Central memory CD4-positive, alpha-beta T cell (primary cell): ENCODE data around the gene PSMA7.
A peak's percentile ranks its signal among the peaks of the same experiment; 100 is the strongest.

Experiments
- DNase-seq: peaks from one replicate; pipeline ENCODE4 v3.0.0; 2022
- total RNA-seq, 3 experiments: gene quantifications; one replicate each; lab custom pipeline; 2026; lab: John Stamatoyannopoulos, UW

PSMA7 gene
- 99.2 to 426 (median 165) reads per million in 3 experiments for total RNA-seq

DNA sequence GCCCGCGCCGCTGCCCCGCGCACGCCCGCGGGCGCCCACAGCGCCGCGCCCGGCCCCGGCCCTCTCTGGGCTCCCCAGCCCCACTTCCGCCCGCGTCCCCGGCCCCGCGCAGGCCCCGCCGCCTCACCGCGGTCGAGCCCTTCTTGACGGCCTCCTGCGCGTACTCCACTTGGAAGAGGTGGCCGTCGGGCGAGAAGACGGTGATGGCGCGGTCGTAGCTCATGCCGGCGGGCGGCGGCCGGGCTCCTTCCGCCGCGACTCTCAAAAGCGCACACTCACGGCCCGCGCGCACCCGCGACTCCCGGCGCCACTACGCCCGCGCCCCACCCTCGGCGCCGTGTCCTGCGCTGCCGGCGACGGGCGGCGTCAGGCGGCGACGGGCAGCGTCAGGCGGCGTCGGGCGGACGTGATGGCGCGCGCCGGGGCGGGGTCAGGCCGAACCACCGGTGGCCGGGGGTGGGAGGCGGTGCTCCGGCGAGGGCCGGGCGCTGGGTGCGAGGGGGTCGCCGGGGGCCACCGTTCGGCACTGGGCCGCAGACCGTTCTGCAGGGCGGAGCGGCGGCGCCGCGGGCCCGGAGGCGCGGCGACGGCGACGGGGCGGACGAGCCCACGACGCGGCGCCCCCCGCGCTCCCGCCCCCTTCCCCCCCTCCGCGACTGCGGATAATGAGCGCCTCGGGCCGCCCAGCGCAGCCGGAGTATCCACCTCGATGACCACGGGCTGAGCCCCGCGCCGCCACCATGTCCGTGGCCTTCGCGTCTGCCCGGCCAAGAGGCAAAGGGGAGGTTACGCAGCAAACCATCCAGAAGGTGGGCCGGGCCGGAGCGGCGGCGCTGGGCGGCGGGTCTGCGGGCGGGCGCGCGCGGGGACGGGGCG, at the start of gene PSMA7, which contains the start of gene SS18L1:
PSMA7 (minus strand) TSS at position 314 of the 876 bp plus-strand sequence; CDS start at position 223, 91 bp downstream.
SS18L1 (plus strand) TSS at position 689 of the 876 bp plus-strand sequence; CDS start at position 741, 52 bp downstream.
- peak; percentile 86 for DNase-seq

DNA sequence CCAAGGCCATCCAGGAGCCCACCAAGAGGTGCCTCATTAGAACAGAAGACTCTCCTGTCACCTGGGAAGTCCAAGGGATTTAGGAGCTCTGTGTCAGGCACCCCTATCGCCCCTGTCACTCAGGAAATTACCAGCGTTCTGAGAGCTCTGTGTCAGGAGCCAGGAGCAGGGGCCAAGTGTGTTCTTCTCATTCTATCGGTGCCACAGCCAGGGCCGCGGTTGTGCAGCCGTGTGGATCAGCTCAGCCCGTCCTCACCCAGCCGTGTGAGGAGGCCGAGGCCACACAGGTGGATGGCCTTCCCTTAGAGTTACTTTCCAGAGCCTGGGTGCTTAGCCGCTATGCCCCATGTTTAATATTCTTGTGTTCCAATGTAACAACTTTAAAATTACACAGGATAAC, 49.4 kb upstream of the PSMA7 start:
- no peak for DNase-seq

DNA sequence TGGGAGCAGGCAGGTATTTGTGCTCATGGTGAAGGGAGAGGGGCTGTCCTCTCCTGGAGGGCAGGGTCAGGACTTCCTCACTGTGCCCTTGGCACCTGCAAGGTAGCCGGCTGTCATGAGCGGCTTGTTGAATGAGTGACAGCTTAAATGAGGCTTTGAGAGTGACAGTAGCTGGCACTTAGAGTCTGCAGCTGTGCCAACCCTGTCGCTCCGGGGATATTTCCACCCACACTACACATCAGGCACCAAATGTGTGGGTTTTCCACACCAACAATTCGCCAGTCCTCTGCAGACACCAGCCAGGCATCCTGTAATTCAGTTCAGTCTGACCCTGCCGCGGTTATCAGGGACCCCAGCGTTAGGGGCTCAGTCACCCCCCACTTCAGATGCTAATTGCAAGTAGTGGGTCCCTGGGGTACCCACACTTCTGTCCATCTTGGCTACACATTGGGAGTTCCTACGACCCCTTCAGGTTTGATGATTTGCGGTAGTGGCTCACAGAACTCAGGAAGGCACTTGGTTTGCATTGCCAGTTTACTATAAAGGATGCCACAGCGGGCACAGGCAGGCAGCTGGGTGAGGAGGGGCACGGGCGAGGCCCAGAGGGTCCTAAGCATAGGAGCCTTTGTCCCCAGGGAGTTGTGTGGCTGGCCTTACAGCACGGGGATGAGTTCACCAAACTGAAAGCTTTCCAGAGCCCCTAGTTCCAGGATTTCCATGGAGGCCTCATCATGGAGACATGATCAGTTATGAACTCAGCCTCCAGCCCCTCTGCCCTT, 48.8 kb upstream of the PSMA7 start:
- DNase-seq: no peak

DNA sequence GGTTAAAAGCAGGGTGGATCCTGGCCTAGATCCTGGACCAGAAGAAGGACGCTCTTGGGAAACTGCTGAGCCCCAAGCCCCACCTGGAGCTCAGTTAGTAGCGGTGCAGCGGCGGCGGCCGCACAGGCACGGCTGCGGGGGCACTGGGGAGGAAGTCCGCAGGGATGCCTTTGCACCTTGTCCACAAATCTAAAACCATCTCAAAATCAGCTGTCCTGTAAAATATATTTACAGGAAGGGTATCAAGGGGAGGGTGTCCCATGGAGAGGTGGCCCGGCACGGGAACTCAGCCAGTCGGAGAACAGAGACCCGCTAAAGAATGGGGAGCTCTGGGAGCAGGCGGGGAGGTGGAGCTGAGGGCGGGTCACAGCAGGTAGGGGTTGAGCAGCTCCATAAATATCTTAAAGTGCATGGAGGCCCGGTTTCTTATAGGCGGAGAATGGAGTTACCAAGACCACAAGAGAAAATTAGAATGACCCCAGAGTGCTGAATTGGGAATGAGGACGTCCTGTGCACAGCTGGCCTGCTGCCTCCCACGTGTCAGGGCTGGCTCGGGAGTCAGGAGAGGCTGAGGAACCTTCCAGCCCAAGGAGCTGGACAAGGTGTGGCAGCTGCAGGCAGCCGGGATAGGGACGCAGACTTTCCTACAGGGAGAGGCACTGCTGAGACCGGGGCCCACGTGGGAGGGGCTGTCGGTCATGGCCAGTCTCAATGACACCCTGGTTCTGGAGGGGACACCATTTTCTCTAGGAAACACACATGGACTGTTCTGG, 47.6 kb upstream of the PSMA7 start:
- no peak for DNase-seq

DNA sequence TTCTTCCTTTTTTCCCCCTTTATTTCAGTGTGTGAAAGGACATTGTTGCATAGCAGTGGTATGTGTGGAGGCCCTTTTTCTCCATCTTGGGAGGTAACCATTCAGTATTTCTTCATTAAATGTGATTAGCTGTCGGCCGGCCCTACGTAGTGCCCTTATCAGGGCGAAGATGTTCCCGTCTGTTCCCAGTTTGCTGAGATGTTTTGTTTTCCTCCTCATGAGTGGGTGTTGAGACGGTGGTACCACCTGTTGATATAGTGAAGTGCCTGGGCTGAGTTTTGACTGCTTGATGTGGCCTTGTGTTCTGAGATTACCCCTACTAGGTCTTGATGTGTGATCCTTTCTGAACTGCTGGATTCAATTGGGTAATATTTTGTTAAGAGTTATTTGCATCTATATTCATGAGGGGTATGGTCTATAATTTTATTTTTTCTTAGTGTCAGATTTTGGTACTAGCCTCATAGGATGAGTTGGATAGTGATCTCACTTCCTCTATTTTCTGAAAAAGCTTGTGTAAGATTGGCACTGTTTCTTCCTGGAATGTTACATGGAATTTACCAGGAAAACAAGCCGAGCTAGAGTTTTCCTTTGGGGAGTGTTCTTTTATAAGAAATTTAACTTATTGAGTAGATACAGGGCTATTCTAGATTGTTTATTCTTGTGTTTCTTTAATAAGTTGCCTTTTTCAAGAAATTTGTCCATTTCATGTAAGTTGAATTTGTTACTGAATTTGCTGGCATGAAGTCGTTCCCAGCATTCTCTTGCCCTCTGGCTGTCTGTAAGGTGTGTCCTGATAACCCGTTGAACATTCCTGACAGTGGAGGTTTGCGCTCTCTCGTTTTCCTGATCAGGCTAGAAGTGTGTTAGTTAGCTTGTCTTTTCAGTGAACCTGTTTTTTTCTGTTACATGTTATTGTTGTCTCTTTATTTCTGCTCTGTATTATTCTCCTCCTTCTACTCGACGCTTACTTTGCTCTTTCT, 44.0 kb upstream of the PSMA7 start:
- DNase-seq: no peak

DNA sequence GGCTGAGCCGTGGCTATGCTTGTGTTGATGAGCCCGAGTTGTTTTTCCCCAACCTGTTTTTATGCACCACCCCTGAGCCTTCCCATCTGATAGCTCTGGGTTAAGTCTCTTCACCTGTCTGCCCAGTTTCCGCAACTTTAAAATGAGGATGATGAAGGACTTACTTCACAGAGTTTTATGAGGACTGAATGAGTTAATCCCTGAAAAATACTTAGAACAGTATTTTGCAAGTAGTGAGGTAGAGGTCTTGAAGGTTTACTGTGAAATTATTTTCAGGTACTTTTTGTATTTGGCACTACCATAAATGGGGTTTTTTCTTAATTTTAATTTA, 42.9 kb upstream of the PSMA7 start:
- no peak for DNase-seq

DNA sequence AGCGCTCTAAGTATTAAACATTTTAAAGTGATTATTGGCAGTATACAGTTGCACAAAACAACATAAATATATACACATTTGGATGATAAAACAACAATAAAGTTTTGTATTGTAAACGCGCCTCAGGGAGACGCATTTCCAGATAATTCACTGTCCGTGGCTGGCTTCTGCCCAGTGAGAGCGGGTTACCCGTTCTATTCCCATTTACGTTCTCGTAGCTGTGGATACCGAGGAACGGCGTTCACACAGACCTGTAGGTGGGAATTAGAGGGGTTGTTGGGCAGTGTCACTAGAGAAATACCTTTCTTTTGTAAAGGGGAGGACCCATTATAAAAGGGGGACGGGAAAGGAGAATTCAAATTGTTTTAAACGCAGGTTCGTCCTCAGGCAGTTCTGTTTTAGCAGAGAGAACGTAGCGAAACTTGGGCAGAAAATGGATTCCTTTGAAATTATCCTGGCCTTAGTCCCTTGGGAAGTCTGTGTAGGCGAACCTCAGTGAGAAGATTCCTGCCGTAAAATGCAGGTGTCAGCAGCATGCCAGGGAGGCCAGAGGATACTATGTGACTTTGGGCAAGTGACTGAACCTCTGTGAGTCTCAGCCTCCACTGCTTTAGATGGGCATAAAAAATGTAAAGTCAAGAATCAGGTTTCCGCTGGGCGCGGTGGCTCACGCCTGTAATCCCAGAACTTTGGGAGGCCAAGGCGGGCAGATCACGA, 40.4 kb upstream of the PSMA7 start:
- no peak for DNase-seq

DNA sequence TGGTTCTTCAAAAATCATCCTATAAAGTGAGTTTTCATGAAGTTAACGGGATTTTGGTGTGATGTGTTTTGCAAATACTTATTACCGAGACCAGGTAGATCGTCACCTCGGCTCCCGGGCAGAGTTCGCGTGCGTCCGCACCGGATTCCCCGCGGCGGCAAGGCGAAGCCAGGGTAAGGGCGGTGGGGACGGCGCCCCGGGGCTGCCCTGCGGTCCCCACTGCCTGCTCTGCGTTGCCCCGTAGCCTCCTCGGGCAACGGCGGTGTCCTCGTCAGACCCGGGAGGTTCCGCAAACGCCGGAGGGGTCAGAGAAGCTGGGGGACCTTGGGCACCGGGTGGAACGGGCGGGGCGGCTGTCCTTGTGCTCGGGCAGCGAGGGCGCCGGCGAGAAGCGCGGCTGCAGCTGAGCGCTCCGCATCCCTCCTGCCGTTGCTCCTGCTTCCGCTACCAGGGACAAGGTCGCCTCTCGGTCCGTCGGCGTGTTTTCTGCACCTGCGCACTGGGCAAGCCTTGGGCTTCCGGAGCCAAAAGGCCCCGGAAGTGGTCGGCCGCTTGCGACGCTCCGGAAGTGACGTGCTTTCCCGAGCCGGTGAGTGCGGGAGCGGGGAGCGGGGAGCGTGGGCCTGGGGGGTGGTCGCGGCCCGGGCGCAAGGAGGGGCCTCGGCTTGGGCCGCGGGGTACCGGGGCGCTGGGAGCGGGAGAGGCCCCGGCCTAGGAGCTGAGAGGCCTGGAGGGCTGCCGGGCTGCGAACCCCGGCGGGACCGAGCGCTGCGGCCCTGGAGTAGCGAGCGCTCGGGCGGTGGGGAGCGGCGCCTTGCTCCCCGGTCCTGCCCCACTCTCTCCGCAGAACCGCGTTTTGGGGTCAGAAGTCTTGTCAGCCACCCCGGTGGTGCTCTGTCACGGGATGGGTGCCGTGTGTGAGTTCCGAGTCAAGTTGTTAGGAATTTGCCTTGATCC, 39.6 kb upstream of the PSMA7 start, which contains the start of gene MTG2:
MTG2 (plus strand) TSS at position 560 of the 957 bp plus-strand sequence. CDS start 10,393 bp downstream, outside the sequence.
- DNase-seq: peak; percentile 92

DNA sequence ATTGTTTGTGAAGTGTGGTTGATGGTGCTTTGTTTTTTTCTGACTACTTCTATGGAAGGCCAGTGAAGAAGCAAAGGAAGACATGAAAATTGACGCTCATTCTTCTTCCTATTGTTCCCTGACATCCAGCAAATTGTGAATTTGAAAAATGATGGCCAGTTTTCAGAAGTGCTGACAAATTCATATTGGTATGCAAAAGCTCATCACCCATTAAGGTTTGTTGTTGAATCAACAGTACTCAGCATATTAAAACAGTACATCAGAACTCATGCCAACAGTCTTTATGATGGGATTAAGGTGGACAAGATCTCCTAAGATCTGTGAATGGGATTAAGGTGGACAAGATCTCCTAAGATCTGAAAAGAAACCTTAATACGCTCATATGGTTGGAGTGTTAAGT, 38.6 kb upstream of the PSMA7 start:
- DNase-seq: no peak

DNA sequence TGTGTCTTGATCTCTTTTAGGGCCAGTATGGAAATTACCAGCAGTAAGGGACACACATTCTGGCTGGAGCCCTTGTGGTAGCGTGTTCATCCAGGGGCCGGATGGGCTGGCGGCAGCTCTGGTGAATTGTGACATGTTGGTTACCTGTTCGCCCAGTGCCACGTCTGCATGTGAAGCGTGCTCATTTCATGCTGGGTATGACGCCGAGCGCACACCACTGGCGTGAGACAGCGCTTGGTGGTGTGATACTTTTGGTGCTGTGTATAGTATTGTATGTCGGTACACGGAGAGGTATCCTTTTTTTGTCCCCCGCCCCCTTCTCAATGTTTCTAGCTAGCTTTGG, 35.9 kb upstream of the PSMA7 start:
- no peak for DNase-seq

DNA sequence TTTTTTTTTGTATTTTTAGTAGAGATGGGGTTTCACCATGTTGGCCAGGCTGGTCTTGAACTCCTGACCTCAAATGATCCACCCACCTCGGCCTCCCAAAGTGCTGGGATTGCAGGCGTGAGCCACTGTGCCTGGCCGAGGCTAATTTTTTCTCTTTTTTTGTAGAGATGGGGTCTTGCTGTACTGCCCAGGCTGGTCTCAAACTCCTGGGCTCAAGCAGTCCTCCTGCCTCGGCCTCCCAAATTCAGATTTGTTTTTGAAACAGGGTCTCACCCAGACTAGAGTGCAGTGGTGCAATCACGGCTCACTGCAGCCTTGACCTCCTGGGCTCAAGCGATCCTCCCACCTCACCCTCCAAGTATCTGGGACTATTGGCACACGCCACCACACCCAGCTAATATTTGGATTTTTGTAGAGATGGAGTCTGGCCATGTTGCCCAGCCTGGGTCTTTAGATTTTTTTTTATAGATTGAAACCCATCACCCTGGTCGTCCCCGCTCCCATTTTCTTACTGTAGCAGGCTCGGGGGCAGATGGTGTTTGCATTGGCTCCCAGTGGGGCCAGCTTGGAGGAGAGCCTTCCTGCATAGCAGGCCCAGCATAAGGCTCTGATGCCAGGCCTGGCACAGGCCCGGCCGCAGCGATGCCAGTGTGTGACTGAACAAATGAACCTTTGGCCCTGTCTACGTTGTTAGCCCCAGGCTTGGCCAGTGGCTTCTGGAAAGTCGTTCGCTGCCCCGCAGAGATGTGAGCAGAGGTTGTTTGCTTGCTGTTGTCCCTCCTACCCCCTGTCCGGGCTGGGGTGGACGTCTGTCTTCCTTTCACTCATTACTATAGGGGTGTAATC, 35.3 kb upstream of the PSMA7 start:
- no peak for DNase-seq

DNA sequence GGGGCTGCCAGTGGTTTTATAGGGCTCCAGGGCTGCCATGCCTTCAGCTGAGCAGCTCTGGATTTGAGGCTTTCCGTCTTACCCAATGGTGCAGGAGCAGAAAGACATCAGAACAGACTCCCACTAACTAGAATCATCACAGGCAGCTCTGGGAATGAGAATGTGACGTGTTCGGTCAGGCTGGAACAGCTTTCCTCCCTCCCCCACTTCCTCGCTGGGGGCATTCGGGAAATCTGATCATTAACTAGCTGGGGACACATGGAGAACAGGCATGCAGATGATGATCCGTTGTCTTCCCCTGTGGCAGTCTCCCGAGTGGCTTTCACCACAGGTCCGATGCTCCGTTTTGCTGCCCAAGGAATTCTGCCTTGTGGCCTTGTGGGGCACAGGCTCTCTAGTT, 34.1 kb upstream of the PSMA7 start:
- no peak for DNase-seq

DNA sequence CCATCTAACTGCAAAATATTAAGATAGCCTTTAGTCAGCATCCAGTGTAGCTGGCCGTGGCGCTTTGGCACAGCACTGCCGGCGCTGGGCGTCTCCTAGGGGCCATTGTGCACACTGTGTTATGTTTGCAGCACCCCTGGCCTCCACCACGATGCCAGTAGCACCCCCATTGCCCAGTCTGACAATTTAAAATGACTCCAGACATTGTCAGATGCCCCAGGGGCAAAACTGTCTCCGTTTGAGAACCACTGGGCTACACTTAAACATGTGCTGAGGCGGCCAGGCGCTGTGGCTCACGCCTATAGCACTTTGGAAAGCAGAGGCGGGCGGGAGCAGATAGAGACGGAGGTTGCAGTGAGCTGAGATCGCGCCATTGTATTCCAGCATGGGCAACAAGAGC, 33.7 kb upstream of the PSMA7 start:
- no peak for DNase-seq

DNA sequence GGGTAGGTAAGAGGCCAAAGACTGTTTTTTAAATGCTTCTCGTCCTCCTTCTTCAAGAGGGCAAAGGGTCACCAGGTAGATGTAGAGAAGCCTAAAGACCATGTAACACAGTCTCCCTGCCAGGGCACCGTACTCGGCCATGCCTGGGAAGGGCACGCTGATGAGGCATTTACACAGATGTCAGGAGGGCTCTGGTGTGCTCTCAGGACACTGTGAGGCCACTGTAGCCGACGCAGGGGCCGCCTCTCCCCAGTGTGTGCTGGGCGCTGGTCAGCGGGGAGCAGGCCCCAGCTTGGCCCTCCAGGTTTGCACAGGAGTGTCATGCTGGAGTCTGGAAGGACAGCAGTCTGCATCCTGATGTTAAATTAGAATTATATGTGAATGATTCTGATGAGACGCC, 32.5 kb upstream of the PSMA7 start:
- no peak for DNase-seq

DNA sequence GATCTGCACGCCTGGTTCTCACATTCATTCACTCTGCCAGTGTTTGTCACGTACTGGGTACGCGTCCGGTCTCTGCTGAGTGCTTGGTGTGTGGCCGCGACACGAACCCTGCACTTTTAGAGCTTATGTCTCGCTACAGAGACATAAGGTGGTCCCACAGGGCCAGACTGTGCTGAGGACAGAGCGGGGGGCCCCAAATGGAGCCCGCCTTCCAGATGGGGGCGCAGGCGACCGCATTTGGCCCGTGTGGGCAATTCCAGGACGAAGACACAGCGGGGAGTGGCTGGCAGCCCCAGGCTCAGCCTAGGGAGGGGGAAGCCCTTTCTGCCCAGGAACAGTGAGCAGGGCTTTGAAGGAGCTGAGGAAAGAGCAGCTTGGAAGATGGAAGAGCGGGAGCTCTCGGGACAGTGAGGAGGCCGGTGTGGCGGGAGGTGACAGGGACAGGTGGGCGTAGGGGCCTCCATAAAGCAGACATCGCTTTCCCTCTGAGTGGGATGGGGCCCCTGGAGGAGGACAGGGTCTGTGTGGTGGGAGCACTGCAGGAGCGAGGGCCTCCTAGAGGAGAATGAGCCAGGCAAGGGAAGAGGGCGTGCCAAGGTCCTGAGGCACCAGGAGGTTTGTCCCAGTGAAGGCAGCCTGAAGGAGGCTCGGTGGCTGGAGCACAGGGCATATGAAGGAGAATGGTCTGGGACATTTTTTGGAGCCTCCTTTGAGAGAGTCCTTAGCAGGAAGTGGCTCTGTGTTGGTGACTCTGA, 31.9 kb upstream of the PSMA7 start:
- DNase-seq: no peak

DNA sequence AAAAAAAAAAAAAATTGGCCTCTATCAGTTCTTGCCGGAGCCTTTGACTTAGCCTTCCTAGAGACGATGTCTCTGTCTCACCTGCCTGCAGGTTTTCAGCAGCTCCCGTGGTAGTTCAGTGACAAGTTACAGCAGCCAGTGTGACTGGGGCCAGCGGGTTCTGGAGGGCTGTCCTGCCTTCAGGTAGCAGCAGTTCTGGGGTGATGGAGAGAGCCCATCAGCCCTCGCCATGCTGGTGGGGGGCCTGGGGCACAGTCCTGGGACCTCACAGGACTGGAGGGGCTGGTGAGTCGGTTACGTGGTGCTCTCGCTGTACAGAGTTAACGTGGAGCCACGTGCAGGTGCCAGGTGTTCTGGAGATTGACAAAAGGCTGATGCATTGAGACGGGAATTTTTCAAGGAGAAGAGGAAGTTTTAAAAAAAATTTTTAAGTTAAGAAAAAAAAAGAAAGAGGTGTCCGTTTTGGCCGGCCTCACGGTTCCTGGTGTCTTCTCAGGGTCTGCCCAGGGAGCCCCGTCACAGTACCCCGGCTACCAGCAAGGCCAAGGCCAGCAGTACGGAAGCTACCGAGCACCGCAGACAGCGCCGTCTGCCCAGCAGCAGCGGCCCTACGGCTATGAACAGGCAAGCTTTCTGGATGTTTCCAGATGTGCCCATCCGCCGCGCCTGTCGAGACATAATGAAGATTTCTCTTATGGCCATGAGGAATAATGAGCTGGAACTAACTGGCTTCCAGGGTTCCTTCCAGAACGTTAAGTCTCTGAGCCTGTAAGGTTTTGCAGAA, 31.0 kb upstream of the PSMA7 start:
- no peak for DNase-seq

DNA sequence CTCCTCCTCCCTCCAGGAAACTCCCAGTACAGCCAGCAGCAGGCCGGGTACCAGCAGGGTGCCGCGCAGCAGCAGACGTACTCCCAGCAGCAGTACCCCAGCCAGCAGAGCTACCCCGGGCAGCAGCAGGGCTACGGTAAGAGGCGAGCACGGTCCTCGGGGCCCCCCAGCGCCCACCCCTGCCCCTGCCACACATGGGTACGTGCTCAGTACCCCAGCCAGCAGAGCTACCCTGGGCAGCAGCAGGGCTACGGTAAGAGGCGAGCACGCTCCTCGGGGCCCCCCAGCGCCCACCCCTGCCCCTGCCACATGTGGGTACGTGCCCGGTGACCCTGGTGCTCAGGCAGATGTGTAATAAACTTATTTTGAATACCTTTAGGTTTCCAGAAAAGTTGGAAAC, 29.5 kb upstream of the PSMA7 start:
- DNase-seq: no peak
